ENCODE measurements around the gene STOX1. TPM values are rescaled to one million over a fixed set of nuclear protein-coding genes. Genes with fewer than 3 reads are reported as not detected.
"Not testable (repeated sequence)": the region's sequence is repeated elsewhere in the genome, so short reads cannot be mapped to it uniquely, and the experiment has no call there.

STOX1 gene
- total RNA-seq, 1 experiment from 2014 or later, result 1.4 TPM

- DNase-seq, result no peak
- POLR2A ChIA-PET (ENCODE audit: unreplicated experiment), result no interaction called here
- intact Hi-C loops (cut with micrococcal nuclease), result no loop called here
- no peaks in the 10 kb centered on the region for H3K9me3 ChIP-seq (ENCODE audit: low read length)
- no peak overlapping the region for H3K9ac ChIP-seq (ENCODE audit: low read length)
- no peaks in the 10 kb centered on the region for H3K4me1 ChIP-seq (ENCODE audit: insufficient read depth, low read length)
- peaks cover 17% of the 10 kb centered on the region; the same call in 1 of the 2 replicates for H3K36me3 ChIP-seq (ENCODE audit: low read depth, low read length)
- H3K79me2 ChIP-seq (ENCODE audit: low read length), result no peaks in the 10 kb centered on the region
- H3K27ac ChIP-seq (ENCODE audit: low read length), result no peak overlapping the region
- CTCF ChIA-PET, result no interaction called here
- no peaks in the 10 kb centered on the region for H3F3A ChIP-seq (ENCODE audit: low read length, unreplicated experiment)
- H3K4me2 ChIP-seq (ENCODE audit: low read length), result no peak overlapping the region
- no peak overlapping the region for H2AFZ ChIP-seq (ENCODE audit: low read length)
- ATAC-seq, result no peak
- no peak overlapping the region for H3K4me3 ChIP-seq (ENCODE audit: low read length)
- H3K27me3 ChIP-seq (ENCODE audit: low read length), result no peaks in the 10 kb centered on the region
- H4K20me1 ChIP-seq (ENCODE audit: low read length), result no peaks in the 10 kb centered on the region
- no peaks in the 10 kb centered on the region for H3K9me2 ChIP-seq (replicated peaks; ENCODE audit: low read length)
- no TSS peak for BruUV-seq (replicated peaks)
- TF ChIP-seq EZH2phosphoT487 (IDR thresholded peaks at IDR 0.05; ENCODE audit: borderline replicate concordance, low read length) (no peak), CTCF (conservative IDR thresholded peaks at IDR 0.05; ENCODE audit: low read depth, low read length) (no peak), EZH2 (IDR thresholded peaks at IDR 0.05; ENCODE audit: low read length, unreplicated experiment) (no peak)
These were observed 98.2 kb downstream of the STOX1 start for GRCh38 chr10:68925489-68925888.

- ATAC-seq; H3K9me3 ChIP-seq (ENCODE audit: low read length); CTCF ChIA-PET; POLR2A ChIA-PET (ENCODE audit: unreplicated experiment); H3K9ac ChIP-seq (ENCODE audit: low read length); H3K27ac ChIP-seq (ENCODE audit: low read length); H3K4me3 ChIP-seq (ENCODE audit: low read length); H3K79me2 ChIP-seq (ENCODE audit: low read length); H4K20me1 ChIP-seq (ENCODE audit: low read length); H3K9me2 ChIP-seq (replicated peaks; ENCODE audit: low read length); H3K4me2 ChIP-seq (ENCODE audit: low read length); DNase-seq; H2AFZ ChIP-seq (ENCODE audit: low read length); H3K27me3 ChIP-seq (ENCODE audit: low read length); BruUV-seq (replicated peaks); H3K4me1 ChIP-seq (ENCODE audit: insufficient read depth, low read length); H3F3A ChIP-seq (ENCODE audit: low read length, unreplicated experiment); intact Hi-C loops (cut with micrococcal nuclease): not testable (repeated sequence)
- H3K36me3 ChIP-seq (ENCODE audit: low read depth, low read length), result peaks cover 22% of the 10 kb centered on the region
These were observed 101.8 kb downstream of the STOX1 start for GRCh38 chr10:68929157-68929556.

- H3K27me3 ChIP-seq (ENCODE audit: low read length); H4K20me1 ChIP-seq (ENCODE audit: low read length); intact Hi-C loops (cut with micrococcal nuclease); CTCF ChIA-PET; H3K79me2 ChIP-seq (ENCODE audit: low read length); POLR2A ChIA-PET (ENCODE audit: unreplicated experiment); H3K4me2 ChIP-seq (ENCODE audit: low read length); BruUV-seq (replicated peaks); H3K9me2 ChIP-seq (replicated peaks; ENCODE audit: low read length); H3K27ac ChIP-seq (ENCODE audit: low read length); H2AFZ ChIP-seq (ENCODE audit: low read length); H3F3A ChIP-seq (ENCODE audit: low read length, unreplicated experiment); H3K4me1 ChIP-seq (ENCODE audit: insufficient read depth, low read length); H3K4me3 ChIP-seq (ENCODE audit: low read length); DNase-seq; H3K9ac ChIP-seq (ENCODE audit: low read length); ATAC-seq; H3K9me3 ChIP-seq (ENCODE audit: low read length): not testable (repeated sequence)
- peaks cover 28% of the 10 kb centered on the region for H3K36me3 ChIP-seq (ENCODE audit: low read depth, low read length)
These were observed 102.6 kb downstream of the STOX1 start for GRCh38 chr10:68929888-68930287.

GRCh38 chr10:68932860-68933259 is 105.5 kb downstream of the STOX1 start:
- DNase-seq; H3K9me3 ChIP-seq (ENCODE audit: low read length); H4K20me1 ChIP-seq (ENCODE audit: low read length); H3K79me2 ChIP-seq (ENCODE audit: low read length); BruUV-seq (replicated peaks); ATAC-seq; CTCF ChIA-PET; H3K9me2 ChIP-seq (replicated peaks; ENCODE audit: low read length); intact Hi-C loops (cut with micrococcal nuclease); H3K4me2 ChIP-seq (ENCODE audit: low read length); H3K9ac ChIP-seq (ENCODE audit: low read length); H3K27ac ChIP-seq (ENCODE audit: low read length); H3F3A ChIP-seq (ENCODE audit: low read length, unreplicated experiment); H3K4me3 ChIP-seq (ENCODE audit: low read length); H3K27me3 ChIP-seq (ENCODE audit: low read length); H3K4me1 ChIP-seq (ENCODE audit: insufficient read depth, low read length); POLR2A ChIA-PET (ENCODE audit: unreplicated experiment); H2AFZ ChIP-seq (ENCODE audit: low read length): not testable (repeated sequence)
- peaks cover 33% of the 10 kb centered on the region for H3K36me3 ChIP-seq (ENCODE audit: low read depth, low read length)

Data from PC-3 (cell line).